Dermis microvascular lymphatic vessel endothelial cell (primary cell): ENCODE results near the gene MUS81. TPM values are rescaled to one million over a fixed set of nuclear protein-coding genes. Genes with fewer than 3 reads are reported as not detected.

Experiments used
- DNase-seq, 2 donors: peaks; one replicate each; pipeline versions ENCODE4 v3.0.0 to v3.0.0-alpha.2; 2010; ENCODE audit warnings: low read depth in 2 of 2
- total RNA-seq: library from RNA; depleted of rRNA; stranded (reverse); fragments of >200 nt; gene quantifications from 2 replicates; pipeline ENCODE4 v1.2.1, GENCODE V29; 2014

The MUS81 gene
- total RNA-seq, 1 donor from 2014 or later = 32.6 TPM

GRCh38 chr11:65872586-65873317 is 12.5 kb downstream of the MUS81 start, which contains the start of gene EFEMP2:
TSS of gene EFEMP2 (minus strand) at chr11:65872800. CDS start at chr11:65872354, 446 bp downstream.
- no peak for DNase-seq

GRCh38 chr11:65873318-65874156 is 13.3 kb downstream of the MUS81 start:
- peak in 1 of 2 donors; percentile 84 for DNase-seq

- no peak for DNase-seq
Measured at GRCh38 chr11:65879617-65880016, 19.4 kb downstream of the MUS81 start, which contains the start of gene CTSW. TSS of gene CTSW (plus strand) at chr11:65879837. CDS start at chr11:65879855, 18 bp downstream.

- DNase-seq = no peak
Measured at GRCh38 chr11:65880027-65880426, 19.8 kb downstream of the MUS81 start.

- no peak for DNase-seq
Measured at GRCh38 chr11:65880844-65881421, 20.7 kb downstream of the MUS81 start.

- no peak for DNase-seq
Measured at GRCh38 chr11:65882120-65883057, 22.2 kb downstream of the MUS81 start.

GRCh38 chr11:65883058-65883761 is 23.0 kb downstream of the MUS81 start:
- DNase-seq = no peak

GRCh38 chr11:65883786-65884715 is 23.8 kb downstream of the MUS81 start:
- no peak for DNase-seq

- DNase-seq = peak; percentile 66 to 83
Measured at GRCh38 chr11:65884716-65885092, 24.5 kb downstream of the MUS81 start.

GRCh38 chr11:65885231-65885630 is 25.0 kb downstream of the MUS81 start:
- no peak for DNase-seq

- no peak for DNase-seq
Measured at GRCh38 chr11:65885808-65886536, 25.7 kb downstream of the MUS81 start.

- DNase-seq = no peak
Measured at GRCh38 chr11:65886826-65887722, 26.8 kb downstream of the MUS81 start.

- no peak for DNase-seq
Measured at GRCh38 chr11:65887723-65888162, 27.5 kb downstream of the MUS81 start.

GRCh38 chr11:65888163-65888814 is 28.1 kb downstream of the MUS81 start, which contains the start of gene FIBP:
TSS of gene FIBP (minus strand) at chr11:65888471. CDS start at chr11:65888418, 53 bp downstream.
- DNase-seq = peak; percentile 89 to 98

- peak; percentile 75 to 96 for DNase-seq
Measured at GRCh38 chr11:65890324-65891218, 30.3 kb downstream of the MUS81 start, which contains the start of gene CCDC85B. TSS of gene CCDC85B (plus strand) at chr11:65890673. CDS start at chr11:65890784, 111 bp downstream.
